ENCODE measurements around the gene SLAMF9.

SLAMF9 gene

GRCh38 chr1:159916242-159917051, 37.6 kb downstream of the SLAMF9 start:
- ChIA-PET POLR2A (interaction anchor here (0.7 to 2.3 kb wide), 4 partner anchors 8 to 91 kb away, joined by 3 to 18 read pairs (median 5); partner anchors contain the start of gene TAGLN2), CTCF (interaction anchor here (0.9 to 4.5 kb wide), 10 partner anchors 11 to 118 kb away, joined by 3 to 18 read pairs (median 6); no protein-coding TSS in a partner anchor)
- no peak for TF ChIP-seq CTCF (IDR thresholded peaks at IDR 0.05; ENCODE audit: insufficient read depth, low read length, missing control alignments)
- no peak overlapping the region for H3K4me3 ChIP-seq (ENCODE audit: low read depth, low read length)
- peak; percentile 92 for DNase-seq (ENCODE audit: low read depth, low spot score)

GRCh38 chr1:159915571-159916241, 38.3 kb downstream of the SLAMF9 start:
- CTCF ChIA-PET, result interaction anchor here (0.6 to 4.5 kb wide), 9 partner anchors 11 to 117 kb away, joined by 3 to 18 read pairs (median 5); no protein-coding TSS in a partner anchor
- no peak for DNase-seq (ENCODE audit: low read depth, low spot score)
- POLR2A ChIA-PET, result interaction anchor here (0.7 to 2.3 kb wide), 4 partner anchors 9 to 92 kb away, joined by 3 to 18 read pairs (median 5); partner anchors contain the start of gene TAGLN2
- H3K4me3 ChIP-seq (ENCODE audit: low read depth, low read length), result no peak overlapping the region
- TF ChIP-seq CTCF (IDR thresholded peaks at IDR 0.05; ENCODE audit: insufficient read depth, low read length, missing control alignments), result no peak

GRCh38 chr1:159914252-159915018, 39.6 kb downstream of the SLAMF9 start:
- ChIA-PET POLR2A (interaction anchor here (1.2 to 2.3 kb wide), 2 partner anchors 10 to 11 kb away, joined by 6 to 18 read pairs; partner anchors contain the start of gene TAGLN2), CTCF (interaction anchor here (0.9 to 4.5 kb wide), 6 partner anchors 9 to 116 kb away, joined by 3 to 18 read pairs (median 5); no protein-coding TSS in a partner anchor)
- no peak overlapping the region for H3K4me3 ChIP-seq (ENCODE audit: low read depth, low read length)
- DNase-seq (ENCODE audit: low read depth, low spot score), result no peak
- no peak for TF ChIP-seq CTCF (IDR thresholded peaks at IDR 0.05; ENCODE audit: insufficient read depth, low read length, missing control alignments)

GRCh38 chr1:159913451-159914192, 40.4 kb downstream of the SLAMF9 start:
- DNase-seq (ENCODE audit: low read depth, low spot score), result no peak
- CTCF ChIA-PET, result interaction anchor here (0.9 to 2.9 kb wide), 3 partner anchors 21 to 93 kb away, joined by 3 to 18 read pairs (median 4); no protein-coding TSS in a partner anchor
- H3K4me3 ChIP-seq (ENCODE audit: low read depth, low read length), result no peak overlapping the region
- POLR2A ChIA-PET, result interaction anchor here (1.2 kb wide), 1 partner anchor 11 kb away, joined by 6 read pairs; the partner anchor contains the start of gene TAGLN2
- TF ChIP-seq CTCF (IDR thresholded peaks at IDR 0.05; ENCODE audit: insufficient read depth, low read length, missing control alignments), result no peak

- CTCF ChIA-PET, result interaction anchor here (0.5 to 1.1 kb wide), 2 partner anchors 15 to 240 kb away, joined by 3 read pairs; no protein-coding TSS in a partner anchor
- no peak for TF ChIP-seq CTCF (IDR thresholded peaks at IDR 0.05; ENCODE audit: insufficient read depth, low read length, missing control alignments)
- no peak overlapping the region for H3K4me3 ChIP-seq (ENCODE audit: low read depth, low read length)
- DNase-seq (ENCODE audit: low read depth, low spot score), result no peak
- POLR2A ChIA-PET, result no interaction called here
Observed at GRCh38 chr1:159911326-159912070, 42.5 kb downstream of the SLAMF9 start.
